ENCODE results near the gene EIF2B5. TPM values are rescaled to one million over a fixed set of nuclear protein-coding genes. Genes with fewer than 3 reads are reported as not detected.
A peak's percentile ranks its signal among the peaks of the same experiment; 100 is the strongest.

EIF2B5 gene
- total RNA-seq, 2 experiments from 2014 or later = 41.1 to 56.7 TPM

DNA sequence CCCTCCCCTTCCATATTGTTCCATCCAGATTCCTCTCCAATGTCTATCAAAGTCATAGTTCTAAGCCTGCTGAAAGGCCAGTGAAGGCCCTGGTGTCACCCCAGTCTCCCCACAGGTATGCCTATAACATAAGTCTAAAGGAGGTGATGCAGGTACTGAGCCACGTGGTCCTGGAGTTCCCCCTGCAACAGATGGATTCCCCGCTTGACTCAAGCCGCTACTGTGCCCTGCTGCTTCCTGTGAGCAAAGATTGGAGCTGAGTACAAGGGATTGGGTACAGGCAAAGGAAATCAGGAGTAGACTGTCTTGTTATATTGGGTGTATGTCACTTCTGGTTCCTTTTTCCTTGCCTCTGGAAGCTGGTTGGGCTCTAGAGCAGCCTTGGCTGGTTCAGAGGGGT lies 8.2 kb downstream of the EIF2B5 start:
- no peaks in the 10 kb centered on the region for H3K9me2 ChIP-seq (ENCODE audit: insufficient read depth, low read length)
- no peak overlapping the region for H3K27ac ChIP-seq (ENCODE audit: low read depth, low read length, poor library complexity, severe bottlenecking)
- H3K9me3 ChIP-seq (ENCODE audit: low read length) = no peaks in the 10 kb centered on the region
- BruUV-seq (replicated peaks) = no TSS peak
- H3K36me3 ChIP-seq (ENCODE audit: insufficient read depth, low read length) = peaks cover 85% of the 10 kb centered on the region
- TF ChIP-seq EZH2phosphoT487 (IDR thresholded peaks at IDR 0.05; ENCODE audit: borderline replicate concordance, low read depth, low read length) = no peak
- TF ChIP-seq, protein P1, sequence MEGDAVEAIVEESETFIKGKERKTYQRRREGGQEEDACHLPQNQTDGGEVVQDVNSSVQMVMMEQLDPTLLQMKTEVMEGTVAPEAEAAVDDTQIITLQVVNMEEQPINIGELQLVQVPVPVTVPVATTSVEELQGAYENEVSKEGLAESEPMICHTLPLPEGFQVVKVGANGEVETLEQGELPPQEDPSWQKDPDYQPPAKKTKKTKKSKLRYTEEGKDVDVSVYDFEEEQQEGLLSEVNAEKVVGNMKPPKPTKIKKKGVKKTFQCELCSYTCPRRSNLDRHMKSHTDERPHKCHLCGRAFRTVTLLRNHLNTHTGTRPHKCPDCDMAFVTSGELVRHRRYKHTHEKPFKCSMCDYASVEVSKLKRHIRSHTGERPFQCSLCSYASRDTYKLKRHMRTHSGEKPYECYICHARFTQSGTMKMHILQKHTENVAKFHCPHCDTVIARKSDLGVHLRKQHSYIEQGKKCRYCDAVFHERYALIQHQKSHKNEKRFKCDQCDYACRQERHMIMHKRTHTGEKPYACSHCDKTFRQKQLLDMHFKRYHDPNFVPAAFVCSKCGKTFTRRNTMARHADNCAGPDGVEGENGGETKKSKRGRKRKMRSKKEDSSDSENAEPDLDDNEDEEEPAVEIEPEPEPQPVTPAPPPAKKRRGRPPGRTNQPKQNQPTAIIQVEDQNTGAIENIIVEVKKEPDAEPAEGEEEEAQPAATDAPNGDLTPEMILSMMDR (conservative IDR thresholded peaks at IDR 0.05; ENCODE audit: low read length) = no peak
- no peak overlapping the region for H3K4me3 ChIP-seq (ENCODE audit: low read depth, low read length, poor library complexity, severe bottlenecking)
- H3K79me2 ChIP-seq (ENCODE audit: insufficient read depth, low read depth, low read length) = peaks cover 4% of the 10 kb centered on the region; the same call in 1 of the 2 replicates
- CTCF ChIA-PET (ENCODE audit: unreplicated experiment) = no interaction called here
- no peak for DNase-seq (ENCODE audit: low spot score)
- H4K20me1 ChIP-seq (ENCODE audit: insufficient read depth, low read length) = no peaks in the 10 kb centered on the region
- peaks cover 12% of the 10 kb centered on the region for H3K4me1 ChIP-seq (ENCODE audit: insufficient read depth, low read length, poor library complexity, severe bottlenecking)
- no peak overlapping the region for H3K4me2 ChIP-seq (ENCODE audit: low read length)
- no peak overlapping the region for H2AFZ ChIP-seq (ENCODE audit: low read length)
- POLR2A ChIA-PET = no interaction called here
- intact Hi-C loops (cut with micrococcal nuclease; ENCODE audit: unreplicated experiment) = no loop called here

DNA sequence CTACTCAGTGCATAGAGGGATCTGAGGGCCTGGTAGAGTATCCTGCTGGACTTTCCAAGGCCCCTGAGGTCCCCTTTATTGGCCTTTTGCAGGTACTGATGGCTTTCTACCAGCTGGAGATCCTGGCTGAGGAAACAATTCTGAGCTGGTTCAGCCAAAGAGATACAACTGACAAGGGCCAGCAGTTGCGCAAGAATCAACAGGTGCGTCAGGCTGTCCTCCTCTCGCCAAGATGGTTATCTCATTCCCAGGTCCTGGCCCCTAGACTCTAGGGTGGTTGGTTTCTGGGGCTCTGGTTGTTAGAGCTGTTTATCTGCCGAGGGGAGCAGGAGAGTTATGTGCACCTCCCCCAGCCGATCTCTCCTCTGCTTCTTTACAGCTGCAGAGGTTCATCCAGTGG lies 9.3 kb downstream of the EIF2B5 start:
- Histone ChIP-seq H2AFZ (ENCODE audit: low read length) (no peak overlapping the region), H3K36me3 (ENCODE audit: insufficient read depth, low read length) (peaks cover 78% of the 10 kb centered on the region), H3K9me3 (ENCODE audit: low read length) (no peaks in the 10 kb centered on the region), H4K20me1 (ENCODE audit: insufficient read depth, low read length) (no peaks in the 10 kb centered on the region), H3K4me3 (ENCODE audit: low read depth, low read length, poor library complexity, severe bottlenecking) (no peak overlapping the region), H3K9me2 (ENCODE audit: insufficient read depth, low read length) (no peaks in the 10 kb centered on the region), H3K4me2 (ENCODE audit: low read length) (no peak overlapping the region), H3K27ac (ENCODE audit: low read depth, low read length, poor library complexity, severe bottlenecking) (no peak overlapping the region), H3K4me1 (ENCODE audit: insufficient read depth, low read length, poor library complexity, severe bottlenecking) (peaks cover 12% of the 10 kb centered on the region), H3K79me2 (ENCODE audit: insufficient read depth, low read depth, low read length) (no peaks in the 10 kb centered on the region)
- ChIA-PET POLR2A (interaction anchor here (0.7 to 1.5 kb wide), 4 partner anchors 9 to 29 kb away, joined by 3 to 7 read pairs (median 3); partner anchors contain the start of genes DVL3 and EIF2B5), CTCF (ENCODE audit: unreplicated experiment) (interaction anchor here (0.5 to 1.5 kb wide), 3 partner anchors 12 to 51 kb away, joined by 4 to 6 read pairs (median 4); no protein-coding TSS in a partner anchor)
- TF ChIP-seq EZH2phosphoT487 (IDR thresholded peaks at IDR 0.05; ENCODE audit: borderline replicate concordance, low read depth, low read length) = no peak
- TF ChIP-seq, protein P1 (conservative IDR thresholded peaks at IDR 0.05; ENCODE audit: low read length) = no peak
- no peak for DNase-seq (ENCODE audit: low spot score)
- intact Hi-C loops (cut with micrococcal nuclease; ENCODE audit: unreplicated experiment) = no loop called here
- BruUV-seq (replicated peaks) = no TSS peak

DNA sequence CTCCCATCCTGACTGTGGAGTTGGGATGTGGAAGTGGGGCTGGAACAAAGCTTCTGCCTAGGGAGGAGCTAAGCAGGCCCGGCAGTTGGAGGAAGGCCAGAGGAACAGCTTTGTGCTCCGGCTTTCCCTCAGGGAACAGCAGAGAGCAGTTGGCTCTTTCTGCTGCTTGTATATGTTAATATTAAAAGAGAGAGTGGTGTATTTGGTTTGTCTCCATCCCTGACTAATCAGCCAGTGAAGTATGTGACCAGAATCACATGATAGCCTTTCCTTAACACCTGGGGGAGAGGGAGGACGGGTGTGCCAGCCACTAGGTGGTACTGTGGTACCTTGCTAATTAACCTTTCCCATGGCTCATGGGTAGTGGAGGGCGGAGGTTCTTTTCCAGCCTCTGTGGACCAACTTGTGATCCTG lies 10.0 kb downstream of the EIF2B5 start:
- no peak overlapping the region for H3K27ac ChIP-seq (ENCODE audit: low read depth, low read length, poor library complexity, severe bottlenecking)

More for the DNA sequence above, 10.0 kb downstream of the EIF2B5 start:
- CTCF ChIA-PET (ENCODE audit: unreplicated experiment) = interaction anchor here (0.7 to 1.5 kb wide), 3 partner anchors 50 to 145 kb away, joined by 3 to 4 read pairs (median 4); no protein-coding TSS in a partner anchor
- Histone ChIP-seq H3K4me3 (ENCODE audit: low read depth, low read length, poor library complexity, severe bottlenecking) (no peak overlapping the region), H3K9me3 (ENCODE audit: low read length) (no peaks in the 10 kb centered on the region), H2AFZ (ENCODE audit: low read length) (no peak overlapping the region), H3K36me3 (ENCODE audit: insufficient read depth, low read length) (peaks cover 72% of the 10 kb centered on the region), H3K9me2 (ENCODE audit: insufficient read depth, low read length) (no peaks in the 10 kb centered on the region), H3K4me2 (ENCODE audit: low read length) (no peak overlapping the region), H3K4me1 (ENCODE audit: insufficient read depth, low read length, poor library complexity, severe bottlenecking) (peaks cover 12% of the 10 kb centered on the region), H4K20me1 (ENCODE audit: insufficient read depth, low read length) (no peaks in the 10 kb centered on the region), H3K79me2 (ENCODE audit: insufficient read depth, low read depth, low read length) (no peaks in the 10 kb centered on the region)
- no TSS peak for BruUV-seq (replicated peaks)
- POLR2A ChIA-PET = interaction anchor here (0.8 to 1.5 kb wide), 2 partner anchors 10 to 28 kb away, joined by 3 to 7 read pairs; partner anchors contain the start of gene EIF2B5
- intact Hi-C loops (cut with micrococcal nuclease; ENCODE audit: unreplicated experiment) = loop anchor here (1.0 kb wide), 1 partner anchor 105 kb away; no protein-coding TSS in a partner anchor
- TF ChIP-seq EZH2phosphoT487 (IDR thresholded peaks at IDR 0.05; ENCODE audit: borderline replicate concordance, low read depth, low read length) = no peak
- TF ChIP-seq, protein P1 (conservative IDR thresholded peaks at IDR 0.05; ENCODE audit: low read length) = peak; percentile 79
- DNase-seq (ENCODE audit: low spot score) = peak; percentile 66

Measured in OCI-LY7 (cell line).